Suppressor macrophage treated with lipopolysaccharide for 4 hours (primary cell): ENCODE results near the gene CYP27A1.
"Not testable (repeated sequence)": the region's sequence is repeated elsewhere in the genome, so short reads cannot be mapped to it uniquely, and the experiment has no call there.

Source experiments
- DNase-seq: peaks from one replicate; pipeline ENCODE4 v3.0.0-alpha.2; 2020

The CYP27A1 gene

GRCh38 chr2:218832520-218832919 lies 50.6 kb downstream of the CYP27A1 start:
- DNase-seq: no peak

DNA sequence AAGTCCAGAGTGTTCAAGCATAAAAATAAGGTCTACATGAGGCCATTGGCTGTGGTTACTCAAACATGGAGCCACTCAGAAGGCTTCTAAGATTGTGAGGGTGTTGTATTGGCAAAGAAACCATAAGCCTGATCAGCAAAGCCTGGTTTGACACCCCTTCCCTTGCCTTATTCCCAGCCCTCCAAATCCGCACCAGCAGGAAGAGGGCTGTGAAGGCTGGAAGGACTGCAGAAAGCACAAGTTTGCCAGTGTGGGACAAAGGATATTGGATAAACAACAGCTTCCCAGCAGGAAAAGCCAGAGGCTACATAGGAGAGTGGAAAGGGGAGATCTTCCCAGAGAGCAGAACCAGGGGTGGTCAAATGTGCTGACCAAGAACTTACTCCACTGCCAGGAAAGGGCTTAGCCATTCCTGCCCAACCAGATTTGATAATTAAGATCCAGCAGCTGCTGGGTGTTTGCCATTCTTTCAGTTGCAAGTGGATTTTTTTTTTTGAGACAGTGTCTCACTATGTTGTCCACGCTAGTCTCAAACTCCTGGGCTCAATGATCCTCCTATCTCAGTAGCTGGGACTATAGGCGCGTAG lies 51.2 kb downstream of the CYP27A1 start:
- no peak for DNase-seq

- no peak for DNase-seq
Measured at GRCh38 chr2:218834685-218835084, 52.7 kb downstream of the CYP27A1 start.

GRCh38 chr2:218837495-218837894 lies 55.5 kb downstream of the CYP27A1 start:
- no peak for DNase-seq

DNA sequence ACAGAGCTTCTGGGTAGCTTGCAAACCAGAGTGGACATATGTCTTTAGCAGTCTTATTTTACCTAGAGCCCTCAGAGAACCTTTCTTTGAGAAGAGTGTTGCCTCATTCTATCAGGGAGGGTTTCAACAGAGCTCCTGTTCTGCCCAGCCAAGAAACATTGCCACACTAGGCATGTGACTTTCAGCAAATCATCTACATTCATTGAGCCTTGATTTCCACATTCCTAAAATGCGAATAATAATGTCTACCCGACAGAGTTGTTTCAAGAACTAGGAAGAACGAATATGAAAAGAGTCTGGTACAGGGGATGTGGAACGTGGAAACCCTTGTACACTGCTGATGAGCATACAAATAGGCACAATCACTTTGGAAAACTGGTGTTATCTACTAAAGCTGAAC lies 57.5 kb downstream of the CYP27A1 start:
- peak; percentile 67 for DNase-seq

- no peak for DNase-seq
Measured at GRCh38 chr2:218839888-218840287, 57.9 kb downstream of the CYP27A1 start.

DNA sequence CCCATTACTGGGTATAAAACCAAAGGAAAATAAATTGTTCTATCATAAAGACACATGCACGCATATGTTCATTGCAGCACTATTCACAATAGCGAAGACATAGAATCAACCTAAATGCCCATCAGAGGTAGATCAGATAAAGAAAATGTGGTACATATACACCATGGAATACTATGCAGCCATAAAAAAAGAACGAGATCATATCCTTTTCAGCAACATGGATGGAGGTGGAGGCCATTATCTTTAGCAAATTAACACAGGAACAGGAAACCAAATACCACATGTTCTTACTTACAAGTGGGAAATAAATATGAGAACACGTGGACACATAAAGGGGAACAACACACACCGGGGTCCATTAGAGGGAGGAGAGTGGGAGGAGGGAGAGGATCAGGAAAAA lies 62.4 kb downstream of the CYP27A1 start:
- not testable (repeated sequence) for DNase-seq

- not testable (repeated sequence) for DNase-seq
Measured at GRCh38 chr2:218846963-218847362, 65.0 kb downstream of the CYP27A1 start.

- DNase-seq: no peak
Measured at GRCh38 chr2:218849721-218850120, 67.8 kb downstream of the CYP27A1 start.

DNA sequence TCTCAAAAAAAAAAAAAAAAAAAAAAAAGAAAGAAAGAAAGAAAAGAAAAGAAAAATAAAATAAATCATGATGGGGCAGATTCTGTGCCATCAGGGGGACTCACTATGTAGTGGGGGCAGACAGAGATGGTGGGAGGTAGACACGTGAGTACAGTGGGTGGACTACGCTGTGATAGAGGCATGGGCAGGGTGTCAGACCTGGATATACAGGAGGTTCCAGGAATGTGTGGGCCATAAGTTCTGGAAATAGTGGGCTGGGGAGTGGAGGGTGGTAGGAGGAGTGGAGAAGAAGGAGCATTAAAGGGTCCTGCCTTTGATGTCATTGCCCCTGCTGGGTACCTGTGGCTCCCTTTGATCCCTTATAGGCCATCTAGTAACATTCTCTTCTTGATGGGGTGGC lies 68.8 kb downstream of the CYP27A1 start:
- DNase-seq: no peak

- DNase-seq: no peak
Measured at GRCh38 chr2:218851286-218851685, 69.3 kb downstream of the CYP27A1 start.

GRCh38 chr2:218852911-218853667 lies 71.1 kb downstream of the CYP27A1 start:
- peak; percentile 76 for DNase-seq

GRCh38 chr2:218853766-218854165 lies 71.8 kb downstream of the CYP27A1 start:
- DNase-seq: no peak

DNA sequence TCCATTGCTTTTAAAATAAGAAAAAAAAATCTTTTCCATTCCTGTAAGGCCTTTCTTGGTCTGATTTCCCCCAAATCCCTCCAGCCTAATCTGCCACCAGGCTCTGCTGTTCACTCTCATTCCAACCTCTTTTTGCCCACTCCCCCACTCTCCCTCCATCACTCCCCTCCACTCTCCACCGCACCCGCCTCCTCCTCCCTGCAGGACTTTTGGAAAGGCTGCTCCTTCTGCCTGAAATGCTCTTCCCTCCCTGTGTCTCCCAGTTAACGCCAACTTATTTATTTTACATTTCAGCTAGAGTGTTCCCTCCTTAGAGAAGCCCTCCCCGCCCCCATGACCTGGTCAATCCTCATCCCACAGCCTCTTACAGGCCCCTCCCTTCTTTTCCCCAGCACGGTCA lies 72.9 kb downstream of the CYP27A1 start:
- DNase-seq: no peak

DNA sequence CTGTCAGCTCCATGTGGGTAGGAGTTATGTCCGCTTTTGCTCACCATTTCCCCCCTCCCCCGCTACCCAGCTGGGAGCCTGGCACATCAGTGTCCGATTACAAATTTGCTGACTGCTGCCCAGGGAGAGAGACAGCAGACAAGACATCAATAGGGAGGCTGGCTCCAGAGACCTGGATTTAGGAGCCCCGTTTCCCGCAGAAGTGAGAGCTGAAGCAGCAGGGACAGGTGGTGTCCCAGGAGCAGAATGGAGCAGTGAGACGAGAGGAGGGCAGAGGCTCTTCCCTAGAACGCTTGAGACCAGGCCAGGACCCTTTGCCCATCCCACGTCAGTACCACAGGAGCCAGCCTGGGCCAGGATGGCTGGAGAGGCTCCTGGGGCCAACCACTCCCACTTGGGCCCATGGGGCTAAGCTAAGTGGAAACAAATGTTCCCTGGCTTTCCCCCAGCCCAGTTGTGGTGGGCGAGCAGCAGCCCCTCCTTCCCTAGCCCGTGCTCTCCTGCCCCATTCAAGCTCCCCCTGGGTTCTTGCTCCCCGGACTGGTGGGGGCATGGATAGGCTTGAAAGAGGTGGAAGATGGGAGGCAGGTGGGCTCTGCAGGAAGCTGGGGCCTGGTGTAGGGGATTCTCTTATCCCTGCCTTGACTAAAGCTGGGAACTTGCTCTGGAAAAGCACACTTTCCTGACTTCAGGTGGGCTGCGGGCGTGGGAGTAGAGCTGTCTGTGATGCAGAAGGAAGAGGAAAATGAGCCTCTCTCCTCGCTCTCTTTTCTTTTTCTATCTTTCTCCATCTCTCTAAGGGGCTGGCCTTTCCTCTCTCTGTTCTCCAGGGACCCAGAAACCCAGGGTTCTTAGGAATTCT lies 73.6 kb downstream of the CYP27A1 start:
- DNase-seq: no peak

- no peak for DNase-seq
Measured at GRCh38 chr2:218856167-218856895, 74.4 kb downstream of the CYP27A1 start.

- no peak for DNase-seq
Measured at GRCh38 chr2:218856896-218857243, 74.9 kb downstream of the CYP27A1 start.

DNA sequence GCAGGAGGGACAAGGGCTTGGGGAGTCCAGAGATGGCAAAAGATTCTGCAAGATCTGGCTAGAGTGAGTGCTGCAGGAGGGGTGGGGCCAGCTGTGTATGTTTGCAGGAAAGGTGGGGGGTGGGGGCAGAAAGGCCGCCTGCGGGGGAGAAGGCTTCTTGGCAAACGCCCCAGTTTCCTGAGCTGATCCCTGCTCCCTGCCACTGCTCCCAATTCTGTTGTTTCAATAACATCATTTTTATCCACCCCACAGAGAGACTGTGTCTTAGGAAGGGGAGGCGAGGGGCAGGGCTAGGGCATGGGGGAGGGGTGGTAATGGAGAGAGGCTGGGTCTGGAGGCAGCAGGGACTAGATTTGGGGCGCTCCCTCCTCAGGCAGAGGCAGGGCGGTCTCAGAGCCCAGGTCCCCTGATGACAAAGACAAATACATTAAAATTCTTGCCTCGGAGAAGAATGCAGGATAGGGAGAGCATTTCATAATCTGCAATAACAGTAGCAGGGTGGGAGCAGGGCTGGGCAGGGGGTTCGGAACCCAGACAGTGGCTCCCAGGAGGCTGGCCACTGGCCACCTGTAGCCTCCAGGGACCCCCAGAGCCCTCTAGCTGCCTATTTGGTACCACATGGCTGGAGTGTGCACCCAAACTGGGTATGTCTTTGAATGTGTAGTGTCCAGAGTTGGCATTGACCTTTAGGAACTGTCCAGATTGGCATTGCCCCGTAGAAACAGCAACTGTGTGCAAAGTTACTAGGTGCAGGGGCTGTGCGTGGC lies 75.6 kb downstream of the CYP27A1 start:
- no peak for DNase-seq

GRCh38 chr2:218858138-218858445 lies 76.1 kb downstream of the CYP27A1 start:
- DNase-seq: no peak

DNA sequence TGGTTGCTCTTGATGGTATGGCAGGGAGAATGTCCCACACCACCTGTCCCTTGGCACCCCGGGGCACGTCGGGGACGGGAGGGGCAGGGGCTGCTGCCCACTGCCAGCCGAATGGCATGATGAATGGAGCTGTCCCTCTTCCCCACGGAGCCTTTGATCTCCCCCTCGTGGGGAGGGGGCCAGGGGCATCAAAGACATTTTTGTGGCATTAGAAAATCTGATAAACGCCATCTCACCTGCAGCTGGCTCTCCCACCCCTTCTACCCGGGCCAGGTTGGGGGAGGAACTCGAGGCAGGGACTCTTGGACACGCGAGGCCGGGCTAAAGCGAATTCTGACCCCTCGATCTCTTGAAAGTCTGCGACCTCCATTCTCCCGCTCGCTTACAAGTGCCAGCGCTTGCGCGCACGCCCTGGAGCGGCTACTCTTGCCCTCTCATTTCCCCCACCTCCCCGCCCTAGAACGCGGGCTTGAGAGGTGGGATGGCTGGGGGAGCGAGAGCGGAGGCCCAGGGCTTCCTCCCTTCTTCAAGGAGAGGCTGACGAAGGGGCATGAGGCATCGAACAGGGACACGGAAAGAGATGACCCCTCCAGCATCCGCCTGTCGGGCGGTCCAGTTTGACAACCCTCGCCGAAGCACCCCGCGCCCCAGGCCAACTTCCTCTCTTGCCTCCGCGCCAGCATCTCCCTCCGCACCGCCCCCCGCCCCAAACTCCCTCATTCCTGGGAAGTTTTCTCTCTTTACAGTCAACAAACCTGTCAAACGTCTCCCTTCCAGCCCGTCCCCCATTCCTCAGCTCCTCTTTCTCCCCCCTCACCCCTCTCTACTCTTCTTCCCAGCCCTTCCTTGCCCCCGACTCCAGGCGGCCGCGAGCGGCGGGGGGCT lies 77.0 kb downstream of the CYP27A1 start:
- DNase-seq: no peak

DNA sequence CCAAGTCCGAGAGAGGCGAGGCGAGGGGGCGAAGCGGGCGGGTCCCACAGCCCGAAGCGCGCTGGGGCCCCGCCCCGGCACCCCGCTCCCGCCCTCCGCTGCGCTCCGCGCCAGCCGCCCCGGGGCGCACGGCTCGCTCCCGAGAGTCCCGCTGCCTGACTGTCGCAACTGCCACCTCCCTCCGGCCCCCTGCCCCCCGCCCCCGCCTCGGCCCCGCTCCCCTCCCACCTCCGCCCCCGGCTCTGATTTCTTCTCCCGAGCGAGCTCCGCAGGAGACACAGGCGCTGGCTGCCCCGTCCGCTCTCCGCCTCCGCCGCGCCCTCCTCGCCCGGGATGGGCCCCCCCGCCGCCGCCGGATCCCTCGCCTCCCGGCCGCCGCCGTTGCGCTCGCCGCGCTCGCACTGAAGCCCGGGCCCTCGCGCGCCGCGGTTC lies 77.6 kb downstream of the CYP27A1 start, which contains the start of gene WNT6:
Gene WNT6, plus strand, starts transcription at position 250 of the 432 bp plus-strand sequence. CDS start 233 bp downstream, outside the sequence.
- no peak for DNase-seq
